Suprapubic skin (tissue), 3 donors: ENCODE measurements around the gene MEIOB.

Experiments used
- CTCF ChIP-seq, 2 donors: fragments of 200-600 bp in 1 of 2; fragments of 450-650 bp in 1 of 2; sonication (generic) in 1 of 2; IDR thresholded peaks; one replicate each; pipeline ENCODE4 v1.5.1; 2016 to 2019; ENCODE audit warnings: antibody characterized with exemption in 2 of 2, mild to moderate bottlenecking in 1 of 2, moderate library complexity in 1 of 2
- POLR2A ChIP-seq, 2 donors: fragments of 450-650 bp; IDR thresholded peaks; one replicate each; pipeline ENCODE4 v1.6.1; 2017; ENCODE audit warnings: antibody characterized with exemption in 2 of 2, mild to moderate bottlenecking in 2 of 2, moderate library complexity in 2 of 2

- TF ChIP-seq CTCF (IDR thresholded peaks at IDR 0.05) (no peak), POLR2A (IDR thresholded peaks at IDR 0.05) (no peak)
Measured at GRCh38 chr16:1908184-1908583, 36.2 kb upstream of the MEIOB start.
